Subcutaneous abdominal adipose tissue (tissue), 5 donors: ENCODE measurements around the gene COL18A1.

Experiments
- H3K27ac ChIP-seq: one replicate; pipeline ENCODE4 v1.7.0; 2013; ENCODE audit warnings: low read depth, mild to moderate bottlenecking, inconsistent platforms, low read length, moderate library complexity
- H3K27me3 ChIP-seq, 5 donors: one replicate each; pipeline ENCODE4 v1.7.0; 2013; ENCODE audit warnings: low read length in 5 of 5, inconsistent platforms in 1 of 5; ENCODE audit not compliant: control insufficient read depth in 5 of 5, insufficient read depth in 4 of 5
- H3K36me3 ChIP-seq, 5 donors: one replicate each; pipeline ENCODE4 v1.7.0; 2013; ENCODE audit warnings: low read length in 5 of 5; ENCODE audit not compliant: control insufficient read depth in 5 of 5, insufficient read depth in 5 of 5
- H3K4me1 ChIP-seq, 5 donors: one replicate each; pipeline ENCODE4 v1.7.0; 2013; ENCODE audit warnings: low read length in 5 of 5, mild to moderate bottlenecking in 3 of 5, moderate library complexity in 1 of 5; ENCODE audit not compliant: control insufficient read depth in 5 of 5, insufficient read depth in 5 of 5
- H3K4me3 ChIP-seq, 5 donors: one replicate each; pipeline ENCODE4 v1.7.0; 2013; ENCODE audit warnings: low read length in 5 of 5, low read depth in 1 of 5
- H3K9ac ChIP-seq, 5 donors: one replicate each; pipeline ENCODE4 v1.7.0; 2013; ENCODE audit warnings: low read length in 5 of 5, mild to moderate bottlenecking in 4 of 5, moderate library complexity in 3 of 5
- H3K9me3 ChIP-seq, 5 donors: one replicate each; pipeline ENCODE4 v1.7.0; 2013; ENCODE audit warnings: low read length in 5 of 5; ENCODE audit not compliant: control insufficient read depth in 5 of 5
- donor health status: healthy.
- donor health status: healthy.
- donor health status: healthy.
- donor health status: healthy.
- donor health status: healthy.

Gene COL18A1

GRCh38 chr21:45412491-45412890, 7.5 kb downstream of the COL18A1 start:
- Histone ChIP-seq H3K27ac (no peak overlapping the region), H3K4me3 (no peak overlapping the region), H3K36me3 (peaks cover 0 to 3% (median 2%) of the 10 kb centered on the region in 5 donors), H3K9me3 (no peaks in the 10 kb centered on the region), H3K4me1 (peaks cover 0 to 37% (median 26%) of the 10 kb centered on the region in 5 donors), H3K27me3 (no peaks in the 10 kb centered on the region), H3K9ac (peak overlapping the region in 1 of 5 donors; percentile 35)

- Histone ChIP-seq H3K4me1 (peaks cover 0 to 32% (median 20%) of the 10 kb centered on the region in 5 donors), H3K27ac (no peak overlapping the region), H3K4me3 (no peak overlapping the region), H3K9me3 (no peaks in the 10 kb centered on the region), H3K36me3 (peaks cover 0 to 2% (median 2%) of the 10 kb centered on the region in 5 donors), H3K9ac (peak overlapping the region in 1 of 5 donors; percentile 35), H3K27me3 (no peaks in the 10 kb centered on the region)
These were observed 8.1 kb downstream of the COL18A1 start for GRCh38 chr21:45412909-45413611.

GRCh38 chr21:45413922-45414321, 9.0 kb downstream of the COL18A1 start:
- Histone ChIP-seq H3K27ac (no peak overlapping the region), H3K4me3 (no peak overlapping the region)

GRCh38 chr21:45414396-45415187, 9.6 kb downstream of the COL18A1 start:
- Histone ChIP-seq H3K36me3 (no peaks in the 10 kb centered on the region), H3K9ac (no peak overlapping the region), H3K4me1 (peaks cover 0 to 24% (median 9%) of the 10 kb centered on the region in 5 donors), H3K9me3 (no peaks in the 10 kb centered on the region), H3K27me3 (no peaks in the 10 kb centered on the region), H3K27ac (no peak overlapping the region), H3K4me3 (no peak overlapping the region)

More at GRCh38 chr21:45413922-45414321, 9.0 kb downstream of the COL18A1 start:
- Histone ChIP-seq H3K9me3 (no peaks in the 10 kb centered on the region), H3K4me1 (peaks cover 0 to 30% (median 15%) of the 10 kb centered on the region in 5 donors), H3K27me3 (no peaks in the 10 kb centered on the region), H3K36me3 (no peaks in the 10 kb centered on the region), H3K9ac (no peak overlapping the region)

GRCh38 chr21:45415188-45415942, 10.4 kb downstream of the COL18A1 start:
- Histone ChIP-seq H3K4me3 (no peak overlapping the region), H3K4me1 (peaks cover 0 to 22% (median 12%) of the 10 kb centered on the region in 5 donors), H3K27me3 (no peaks in the 10 kb centered on the region), H3K9me3 (no peaks in the 10 kb centered on the region), H3K36me3 (no peaks in the 10 kb centered on the region), H3K9ac (no peak overlapping the region), H3K27ac (no peak overlapping the region)

- Histone ChIP-seq H3K36me3 (no peaks in the 10 kb centered on the region), H3K27ac (no peak overlapping the region)
These were observed 11.1 kb downstream of the COL18A1 start for GRCh38 chr21:45415943-45416611.

GRCh38 chr21:45416620-45417019, 11.7 kb downstream of the COL18A1 start:
- peaks cover 0 to 27% (median 20%) of the 10 kb centered on the region in 5 donors for H3K4me1 ChIP-seq
- H3K27ac ChIP-seq = no peak overlapping the region
- H3K9ac ChIP-seq = no peak overlapping the region
- H3K9me3 ChIP-seq = no peaks in the 10 kb centered on the region
- no peaks in the 10 kb centered on the region for H3K36me3 ChIP-seq
- H3K4me3 ChIP-seq = no peak overlapping the region
- no peaks in the 10 kb centered on the region for H3K27me3 ChIP-seq

More at GRCh38 chr21:45415943-45416611, 11.1 kb downstream of the COL18A1 start:
- Histone ChIP-seq H3K9me3 (no peaks in the 10 kb centered on the region), H3K4me1 (peaks cover 0 to 25% (median 14%) of the 10 kb centered on the region in 5 donors), H3K9ac (no peak overlapping the region), H3K27me3 (no peaks in the 10 kb centered on the region), H3K4me3 (no peak overlapping the region)

- Histone ChIP-seq H3K27ac (no peak overlapping the region), H3K27me3 (no peaks in the 10 kb centered on the region)
These were observed 12.4 kb downstream of the COL18A1 start for GRCh38 chr21:45417256-45417950.

GRCh38 chr21:45417951-45418300, 13.0 kb downstream of the COL18A1 start:
- no peaks in the 10 kb centered on the region for H3K27me3 ChIP-seq
- H3K4me3 ChIP-seq = no peak overlapping the region
- peaks cover 0 to 21% (median 20%) of the 10 kb centered on the region in 5 donors for H3K4me1 ChIP-seq
- H3K27ac ChIP-seq = no peak overlapping the region
- H3K36me3 ChIP-seq = peaks cover 0 to 4% (median 0%) of the 10 kb centered on the region in 5 donors
- H3K9me3 ChIP-seq = no peaks in the 10 kb centered on the region
- H3K9ac ChIP-seq = no peak overlapping the region

More at GRCh38 chr21:45417256-45417950, 12.4 kb downstream of the COL18A1 start:
- Histone ChIP-seq H3K4me3 (no peak overlapping the region), H3K9ac (no peak overlapping the region), H3K36me3 (peaks cover 0 to 4% (median 0%) of the 10 kb centered on the region in 5 donors), H3K4me1 (peaks cover 0 to 26% (median 21%) of the 10 kb centered on the region in 5 donors), H3K9me3 (no peaks in the 10 kb centered on the region)
